Fibroblast of pulmonary artery (primary cell): Measurements from ENCODE around the gene NKAIN1.

Experiments used
- DNase-seq: peaks from one replicate; pipeline ENCODE4 v3.0.0-alpha.2; 2010; ENCODE audit warnings: low read depth
- H3K4me3 ChIP-seq: replicated peaks from 2 replicates; pipeline ENCODE4 v1.5.1; 2011; ENCODE audit warnings: low read depth, mild to moderate bottlenecking, control low read depth, low read length, moderate library complexity
- TF ChIP-seq, protein P1 (sequence below): IDR thresholded peaks from 2 replicates; pipeline ENCODE4 v1.5.1; 2011; ENCODE audit warnings: mild to moderate bottlenecking, control low read depth, low read length, inconsistent platforms; ENCODE audit errors: missing control alignments

NKAIN1 gene

DNA sequence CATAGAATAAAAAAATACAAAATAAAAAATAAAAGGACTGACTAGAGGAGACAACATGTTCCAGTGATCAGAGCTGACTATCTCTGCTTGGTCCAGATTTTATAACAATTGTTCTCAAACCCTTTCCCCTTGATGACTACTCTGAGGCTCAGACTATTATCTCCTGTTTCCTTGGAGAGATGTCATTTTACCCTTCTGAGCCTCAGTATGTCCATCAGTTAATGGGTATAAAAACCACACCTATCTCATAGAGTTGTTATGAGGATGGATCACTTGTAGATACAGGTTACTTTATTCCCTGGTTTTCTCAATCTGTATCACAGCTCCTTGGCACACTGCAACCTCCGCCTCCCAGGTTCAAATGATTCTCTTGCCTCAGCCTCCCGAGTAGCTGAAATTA, 7.0 kb downstream of the NKAIN1 start:
- DNase-seq = no peak
- no peak overlapping the region for H3K4me3 ChIP-seq
- TF ChIP-seq, protein P1, sequence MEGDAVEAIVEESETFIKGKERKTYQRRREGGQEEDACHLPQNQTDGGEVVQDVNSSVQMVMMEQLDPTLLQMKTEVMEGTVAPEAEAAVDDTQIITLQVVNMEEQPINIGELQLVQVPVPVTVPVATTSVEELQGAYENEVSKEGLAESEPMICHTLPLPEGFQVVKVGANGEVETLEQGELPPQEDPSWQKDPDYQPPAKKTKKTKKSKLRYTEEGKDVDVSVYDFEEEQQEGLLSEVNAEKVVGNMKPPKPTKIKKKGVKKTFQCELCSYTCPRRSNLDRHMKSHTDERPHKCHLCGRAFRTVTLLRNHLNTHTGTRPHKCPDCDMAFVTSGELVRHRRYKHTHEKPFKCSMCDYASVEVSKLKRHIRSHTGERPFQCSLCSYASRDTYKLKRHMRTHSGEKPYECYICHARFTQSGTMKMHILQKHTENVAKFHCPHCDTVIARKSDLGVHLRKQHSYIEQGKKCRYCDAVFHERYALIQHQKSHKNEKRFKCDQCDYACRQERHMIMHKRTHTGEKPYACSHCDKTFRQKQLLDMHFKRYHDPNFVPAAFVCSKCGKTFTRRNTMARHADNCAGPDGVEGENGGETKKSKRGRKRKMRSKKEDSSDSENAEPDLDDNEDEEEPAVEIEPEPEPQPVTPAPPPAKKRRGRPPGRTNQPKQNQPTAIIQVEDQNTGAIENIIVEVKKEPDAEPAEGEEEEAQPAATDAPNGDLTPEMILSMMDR = no peak

DNA sequence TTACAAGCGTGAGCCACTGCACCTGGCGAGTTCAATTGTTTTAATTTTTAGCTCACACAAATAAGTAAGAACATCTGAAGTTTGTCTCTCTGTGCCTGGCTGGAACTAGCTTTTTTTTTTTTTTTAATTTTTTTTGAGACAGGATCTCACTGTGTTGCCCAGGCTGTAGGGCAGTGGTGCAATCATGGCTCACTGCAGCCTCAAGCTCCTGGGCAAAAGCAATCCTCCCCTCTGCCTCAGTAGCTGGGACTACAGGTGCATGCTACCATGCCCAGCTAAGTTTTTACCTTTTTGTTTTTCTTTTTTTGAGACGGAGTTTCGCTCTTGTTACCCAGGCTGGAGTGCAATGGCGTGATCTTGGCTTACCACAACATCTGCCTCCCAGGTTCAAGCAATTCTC, 7.9 kb downstream of the NKAIN1 start:
- H3K4me3 ChIP-seq = no peak overlapping the region
- DNase-seq = no peak
- TF ChIP-seq, protein P1 = no peak

DNA sequence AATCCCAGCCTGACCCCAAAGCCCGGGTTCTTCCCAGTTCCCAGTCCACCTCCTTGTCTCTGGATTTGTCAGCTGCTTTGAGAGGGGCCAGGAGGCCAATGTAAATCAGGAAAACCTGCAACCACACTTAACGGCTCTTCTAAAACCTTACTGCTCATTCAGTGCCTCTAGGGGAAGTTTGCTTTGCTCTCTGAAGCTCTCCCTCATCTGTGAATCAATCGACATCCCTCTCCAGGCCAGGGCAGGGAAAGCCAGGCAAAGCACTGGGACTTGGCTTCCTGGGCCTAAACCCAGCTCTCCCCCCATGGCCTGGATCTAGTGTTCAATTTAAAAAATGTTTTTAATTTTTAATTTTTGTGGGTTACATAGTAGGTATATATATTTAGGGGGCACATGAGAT, 9.3 kb downstream of the NKAIN1 start:
- TF ChIP-seq, protein P1 = no peak
- DNase-seq = no peak
- no peak overlapping the region for H3K4me3 ChIP-seq

DNA sequence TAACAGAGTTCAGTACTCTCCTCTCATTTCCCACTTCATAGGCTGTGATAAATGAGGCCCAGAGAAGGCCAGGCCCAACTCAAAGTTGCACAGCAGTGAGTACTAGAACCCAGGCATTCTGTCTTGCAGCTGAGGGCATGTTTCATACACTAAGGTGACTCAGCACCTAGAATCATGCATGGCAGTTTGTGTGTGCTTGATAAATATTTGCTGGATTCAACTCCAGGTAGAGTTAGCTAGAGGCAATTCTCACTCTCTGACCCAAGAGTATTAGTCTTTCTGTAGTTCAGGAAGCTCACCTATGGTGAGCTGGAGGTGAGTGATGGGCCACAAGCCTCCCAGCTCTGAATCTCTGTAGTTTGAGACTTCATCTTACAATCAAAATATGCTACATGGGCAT, 10.7 kb downstream of the NKAIN1 start:
- no peak for DNase-seq
- TF ChIP-seq, protein P1 = no peak
- no peak overlapping the region for H3K4me3 ChIP-seq

DNA sequence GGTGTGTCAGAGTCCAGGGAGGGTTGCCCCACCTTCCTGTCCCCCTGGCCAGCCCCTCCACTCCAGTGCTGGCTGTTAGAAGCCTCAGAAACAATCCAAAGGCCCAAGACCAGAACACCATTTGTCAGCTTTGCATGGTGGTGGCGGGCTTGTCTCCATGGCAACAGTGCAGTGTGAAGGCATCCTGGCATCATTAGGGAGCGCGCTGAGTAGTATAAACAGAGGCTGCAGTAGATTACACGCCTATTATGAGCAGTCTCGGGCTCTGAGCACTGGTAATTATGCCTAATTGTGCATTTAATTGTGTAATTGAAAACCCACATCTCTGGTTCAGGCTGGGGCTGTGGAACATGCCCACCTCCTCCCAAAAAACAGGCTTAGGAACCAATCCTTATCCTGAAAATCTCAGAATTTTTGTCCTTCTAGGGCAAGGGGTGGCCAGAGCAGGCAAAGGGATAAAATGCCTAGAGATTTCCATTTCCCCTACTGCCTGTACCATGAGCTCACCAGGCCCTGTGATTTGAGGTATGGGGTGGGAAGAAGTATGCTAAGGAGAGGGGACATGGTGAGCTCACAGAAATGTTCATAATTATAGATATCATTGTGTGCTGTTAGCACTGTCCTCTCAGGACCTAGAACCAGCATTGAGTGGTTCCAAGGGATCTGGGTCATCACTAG, 11.7 kb downstream of the NKAIN1 start:
- DNase-seq = no peak
- TF ChIP-seq, protein P1 = no peak

DNA sequence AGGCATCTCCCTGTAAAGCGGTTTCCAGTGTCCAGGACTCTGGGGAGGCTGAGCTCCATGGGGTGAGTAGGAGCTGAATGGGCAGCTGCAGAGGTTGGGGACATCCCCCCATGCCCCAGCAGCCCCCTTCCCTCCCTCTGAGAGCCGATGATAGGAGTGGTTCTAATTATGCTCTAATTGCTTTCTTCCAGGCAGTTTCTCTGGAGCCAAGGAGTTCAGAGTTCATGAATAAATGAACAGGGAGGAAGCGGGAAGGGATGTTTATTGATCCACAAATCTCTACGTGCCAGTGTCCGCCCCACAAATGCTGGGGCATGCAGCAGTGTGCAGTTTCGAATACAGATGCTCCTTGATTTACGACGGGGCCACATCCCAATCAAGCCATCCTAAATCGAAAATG, 15.6 kb downstream of the NKAIN1 start:
- TF ChIP-seq, protein P1 = no peak
- no peak overlapping the region for H3K4me3 ChIP-seq
- no peak for DNase-seq

More for the DNA sequence above, 11.7 kb downstream of the NKAIN1 start:
- no peak overlapping the region for H3K4me3 ChIP-seq

DNA sequence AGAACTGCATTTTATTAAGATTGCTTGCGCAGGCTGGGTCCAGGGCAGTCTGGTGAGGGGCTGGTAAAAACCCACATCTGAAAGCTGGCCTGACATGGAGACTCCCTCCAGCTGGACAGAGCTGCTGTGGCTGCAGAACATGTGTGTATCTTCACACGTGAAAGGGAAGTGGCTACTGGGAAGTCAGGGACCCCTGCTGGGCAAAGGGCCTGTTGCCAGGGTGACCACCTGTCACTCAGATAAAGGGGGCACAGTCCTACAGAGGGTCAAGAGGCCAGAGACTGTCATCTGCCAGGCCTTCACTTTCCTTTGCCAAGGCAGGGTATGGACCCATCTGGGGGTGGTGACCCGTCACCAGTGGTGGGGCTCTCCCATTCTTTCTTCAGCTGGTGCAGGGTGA, 17.5 kb downstream of the NKAIN1 start:
- DNase-seq = no peak
- TF ChIP-seq, protein P1 = no peak
- H3K4me3 ChIP-seq = no peak overlapping the region
